ENCODE results near the gene DCC.

Gene DCC

DNA sequence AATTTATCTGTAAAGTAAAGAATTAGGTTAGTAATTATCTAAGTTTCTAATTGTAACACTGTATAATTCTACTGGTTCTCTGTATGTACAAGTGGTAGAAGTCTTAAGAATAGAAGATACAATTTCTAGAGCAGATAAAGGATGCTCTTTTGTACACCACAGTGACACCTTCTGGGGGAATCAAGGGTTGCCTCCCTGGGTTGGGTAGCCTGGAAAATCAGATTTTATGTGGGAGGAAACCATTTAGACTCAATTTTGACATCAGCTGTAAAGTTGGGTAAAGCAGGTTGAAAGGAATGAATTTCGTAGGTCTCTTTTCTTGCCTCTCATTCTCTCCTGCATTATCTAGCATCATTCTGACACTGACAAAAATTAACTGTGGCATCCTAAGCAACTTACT, 354.8 kb downstream of the DCC start:
- DNase-seq, result peak in 1 of 2 experiments; percentile 5
- no peak for TF ChIP-seq POLR2A (IDR thresholded peaks at IDR 0.05; ENCODE audit: low read length)
- TF ChIP-seq GATA1 (IDR thresholded peaks at IDR 0.05; ENCODE audit: low read depth, low read length), result no peak

DNA sequence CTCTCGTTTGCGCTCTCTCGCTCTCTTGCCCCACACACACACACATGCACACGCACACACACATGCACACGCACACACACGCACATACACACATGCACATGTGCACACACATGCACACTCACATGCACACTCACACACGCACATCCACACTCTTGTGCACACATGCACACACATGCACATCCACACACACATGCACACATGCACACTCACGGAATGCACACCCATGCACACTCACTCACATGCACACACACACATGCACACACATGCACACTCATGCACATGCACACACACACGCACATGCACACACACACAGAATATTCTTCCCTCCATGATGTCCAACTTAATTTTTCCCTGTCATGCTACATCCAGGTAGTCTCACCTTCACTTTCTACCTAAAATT, 360.1 kb downstream of the DCC start:
- TF ChIP-seq POLR2A (IDR thresholded peaks at IDR 0.05; ENCODE audit: low read length) (no peak), GATA1 (IDR thresholded peaks at IDR 0.05; ENCODE audit: low read depth, low read length) (no peak)
- no peak for DNase-seq

DNA sequence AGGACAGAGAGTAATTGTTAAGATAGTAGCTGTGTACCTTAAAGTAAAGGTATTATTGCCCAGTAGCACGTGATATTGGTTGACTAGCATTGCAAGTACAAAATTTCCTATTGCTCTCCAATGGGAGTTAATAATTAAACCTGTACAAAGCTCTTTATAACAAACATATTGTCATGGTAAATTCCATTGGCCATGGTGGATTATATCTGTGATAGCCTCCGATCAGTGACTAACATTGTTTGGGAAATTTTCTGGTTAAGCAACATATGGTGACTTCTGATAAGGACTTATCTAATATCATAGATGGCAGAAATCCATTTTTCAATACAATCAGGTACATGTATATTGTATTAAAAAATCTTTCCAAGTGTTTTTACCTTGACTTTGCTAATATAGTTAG, 360.8 kb downstream of the DCC start:
- TF ChIP-seq POLR2A (IDR thresholded peaks at IDR 0.05; ENCODE audit: low read length), result no peak
- TF ChIP-seq GATA1 (IDR thresholded peaks at IDR 0.05; ENCODE audit: low read depth, low read length), result no peak
- DNase-seq, result no peak

DNA sequence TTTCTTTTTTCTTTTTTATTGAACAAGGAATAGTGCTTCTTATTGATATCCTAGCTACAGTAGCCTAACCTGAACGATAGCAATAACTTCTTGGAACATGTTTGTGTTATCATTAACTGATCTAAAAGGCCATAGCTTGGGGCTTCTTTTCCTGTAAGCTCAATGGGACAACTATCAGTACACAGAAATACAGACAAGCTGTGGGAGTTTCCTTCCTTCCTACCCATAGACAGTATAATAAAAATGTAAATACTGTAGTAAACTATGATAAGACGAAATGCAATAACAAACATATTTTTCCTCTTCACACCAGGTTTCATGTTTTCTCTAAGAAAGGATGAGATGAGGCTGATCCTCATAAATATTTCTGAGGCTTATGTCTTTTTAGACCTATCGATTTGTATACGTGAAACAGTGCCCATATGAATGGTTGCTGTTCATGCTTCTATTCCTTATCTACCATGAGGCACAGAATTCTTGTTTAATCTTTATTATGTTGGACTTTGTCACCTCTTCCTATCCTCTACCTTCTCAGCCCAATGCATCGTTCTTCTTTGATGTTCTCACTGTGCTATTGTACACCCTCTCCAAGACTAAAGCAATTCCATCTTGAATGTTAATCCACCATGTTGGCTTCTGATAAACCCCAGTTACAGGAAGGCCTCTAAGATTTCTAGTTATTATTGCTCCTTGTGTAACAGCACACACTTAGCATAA, 361.4 kb downstream of the DCC start:
- no peak for DNase-seq
- TF ChIP-seq GATA1 (IDR thresholded peaks at IDR 0.05; ENCODE audit: low read depth, low read length) (no peak), POLR2A (IDR thresholded peaks at IDR 0.05; ENCODE audit: low read length) (no peak)

DNA sequence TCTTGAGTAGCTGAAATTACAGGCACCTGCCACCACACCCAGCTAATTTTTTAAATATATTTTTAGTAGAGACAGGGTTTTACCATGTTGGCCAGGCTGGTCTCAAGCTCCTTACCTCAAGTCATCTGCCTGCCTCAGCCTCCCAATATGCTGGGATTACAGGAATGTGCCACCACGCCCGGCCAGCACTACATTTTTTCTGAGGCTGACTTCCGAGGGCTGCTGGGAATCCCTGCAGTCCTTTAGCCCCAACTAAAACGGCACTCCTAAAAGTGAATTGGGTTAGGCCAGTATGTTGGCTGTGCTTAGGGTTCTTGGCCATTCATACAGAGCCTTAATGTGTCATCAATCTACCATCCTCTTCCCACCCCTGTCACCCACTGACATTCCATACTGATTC, 375.4 kb downstream of the DCC start:
- TF ChIP-seq POLR2A (IDR thresholded peaks at IDR 0.05; ENCODE audit: low read length) (no peak), GATA1 (IDR thresholded peaks at IDR 0.05; ENCODE audit: low read depth, low read length) (no peak)

DNA sequence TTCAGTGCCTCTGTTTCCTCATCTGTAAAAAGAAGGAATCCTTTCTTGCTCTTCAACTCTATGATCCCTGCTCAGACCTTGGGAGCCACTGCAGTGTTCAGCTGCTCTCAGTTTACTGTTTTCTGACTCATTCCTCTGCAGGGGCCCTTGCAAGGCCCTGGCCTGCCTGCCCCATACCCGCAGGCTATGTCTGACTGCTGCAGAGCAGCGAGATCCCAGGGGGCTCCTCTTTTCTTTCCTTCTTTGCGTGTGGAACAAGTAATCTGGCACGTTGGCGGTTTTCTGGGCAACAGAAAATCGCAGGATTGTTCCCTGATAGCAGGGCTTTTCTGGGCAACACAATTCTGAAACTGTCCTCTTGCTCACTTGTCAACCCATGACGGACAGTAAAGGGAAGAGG, 376.0 kb downstream of the DCC start:
- no peak for DNase-seq
- TF ChIP-seq GATA1 (IDR thresholded peaks at IDR 0.05; ENCODE audit: low read depth, low read length), result no peak
- no peak for TF ChIP-seq POLR2A (IDR thresholded peaks at IDR 0.05; ENCODE audit: low read length)

More for the DNA sequence above, 375.4 kb downstream of the DCC start:
- DNase-seq, result no peak

DNA sequence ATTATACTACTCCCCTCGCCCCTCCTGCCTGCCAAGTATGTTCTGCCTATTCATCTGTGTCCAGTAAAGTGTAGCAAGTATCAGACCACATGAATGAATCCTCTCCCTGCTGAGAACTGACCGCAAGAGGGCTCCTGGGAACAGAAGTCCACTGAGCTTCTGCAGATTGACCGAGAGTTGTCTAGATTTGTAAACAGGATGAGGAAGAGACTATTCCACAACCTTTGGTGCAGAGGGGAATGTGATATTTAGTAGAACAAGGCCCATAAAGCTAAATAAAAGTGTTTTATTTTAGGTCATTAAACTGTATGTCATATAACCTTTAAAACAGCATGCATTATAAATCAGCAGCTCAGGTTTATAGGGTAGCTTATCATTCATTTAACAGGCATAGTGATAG, 377.0 kb downstream of the DCC start:
- DNase-seq, result peak in 1 of 2 experiments; percentile 6
- TF ChIP-seq GATA1 (IDR thresholded peaks at IDR 0.05; ENCODE audit: low read depth, low read length) (no peak), POLR2A (IDR thresholded peaks at IDR 0.05; ENCODE audit: low read length) (no peak)

DNA sequence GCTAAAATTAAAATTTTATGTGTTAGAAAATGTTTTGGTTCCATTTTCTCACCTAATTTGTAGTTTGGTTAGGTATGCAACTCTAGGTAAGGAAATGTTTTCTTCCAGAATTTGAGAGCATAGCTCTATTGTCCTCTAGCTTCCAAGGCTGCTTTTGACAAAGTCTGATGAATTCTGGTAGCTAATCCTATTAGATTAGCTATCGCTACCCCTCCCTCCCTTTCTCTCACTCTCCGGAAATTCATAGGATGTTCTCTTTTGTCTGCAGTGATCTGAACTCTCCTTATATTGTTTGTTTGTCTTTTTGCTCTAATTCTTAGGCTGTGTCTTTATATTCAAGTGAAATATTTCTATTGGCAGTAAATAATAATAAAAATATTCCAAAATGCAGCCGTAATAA, 382.9 kb downstream of the DCC start:
- no peak for TF ChIP-seq POLR2A (IDR thresholded peaks at IDR 0.05; ENCODE audit: low read length)
- TF ChIP-seq GATA1 (IDR thresholded peaks at IDR 0.05; ENCODE audit: low read depth, low read length), result no peak
- DNase-seq, result no peak

DNA sequence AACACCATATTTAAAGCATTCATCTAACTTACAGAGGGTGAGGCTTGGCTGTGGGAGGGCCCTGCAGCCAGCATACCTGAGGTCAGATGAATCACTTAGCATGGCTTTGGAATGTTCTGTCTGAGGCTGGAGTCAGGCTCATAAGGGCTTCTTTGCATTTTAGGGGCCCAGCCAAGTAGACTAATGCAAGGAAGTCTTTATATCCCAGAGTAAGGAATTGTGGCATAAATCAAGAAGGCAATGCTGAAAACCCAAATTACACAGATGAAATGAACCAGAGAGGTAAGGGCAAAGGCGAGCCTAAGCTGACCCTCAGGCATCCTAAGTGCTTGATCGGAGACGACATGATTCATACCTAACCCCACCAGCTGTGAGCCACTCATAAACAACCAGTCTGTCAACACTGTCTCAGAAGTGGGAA, 383.6 kb downstream of the DCC start:
- TF ChIP-seq POLR2A (IDR thresholded peaks at IDR 0.05; ENCODE audit: low read length) (no peak), GATA1 (IDR thresholded peaks at IDR 0.05; ENCODE audit: low read depth, low read length) (no peak)

DNA sequence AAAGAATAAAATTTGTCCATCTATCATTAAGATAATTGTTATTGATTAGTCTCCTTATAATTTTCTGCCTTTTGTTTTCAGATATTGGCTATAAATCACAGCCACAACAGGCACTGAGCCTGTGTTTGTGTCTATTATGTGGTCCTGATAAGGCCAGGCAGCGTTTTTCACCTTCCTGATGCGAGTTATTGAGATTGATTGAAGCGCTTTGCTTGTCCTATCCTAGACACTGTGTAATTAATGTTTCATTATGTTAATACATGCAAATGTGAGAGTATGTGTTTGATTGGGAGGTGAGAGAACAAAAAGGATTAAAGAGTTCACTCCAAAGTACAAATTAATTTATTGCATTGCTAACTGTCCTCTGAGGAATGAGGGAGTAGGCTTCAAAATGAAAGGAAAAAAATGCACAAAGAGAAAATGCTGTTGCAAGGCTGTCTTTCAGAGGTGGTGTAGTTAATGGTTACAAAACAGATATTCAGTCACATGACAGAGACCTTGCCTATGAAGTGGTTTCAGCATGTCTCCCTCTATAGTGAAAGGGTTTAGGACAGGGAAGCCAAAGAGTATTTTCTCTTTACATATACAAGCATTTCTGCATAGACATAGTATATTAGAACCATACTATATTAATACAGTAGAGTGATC, 391.1 kb downstream of the DCC start:
- DNase-seq, result no peak
- TF ChIP-seq GATA1 (IDR thresholded peaks at IDR 0.05; ENCODE audit: low read depth, low read length) (no peak), POLR2A (IDR thresholded peaks at IDR 0.05; ENCODE audit: low read length) (no peak)

More for the DNA sequence above, 383.6 kb downstream of the DCC start:
- DNase-seq, result no peak

DNA sequence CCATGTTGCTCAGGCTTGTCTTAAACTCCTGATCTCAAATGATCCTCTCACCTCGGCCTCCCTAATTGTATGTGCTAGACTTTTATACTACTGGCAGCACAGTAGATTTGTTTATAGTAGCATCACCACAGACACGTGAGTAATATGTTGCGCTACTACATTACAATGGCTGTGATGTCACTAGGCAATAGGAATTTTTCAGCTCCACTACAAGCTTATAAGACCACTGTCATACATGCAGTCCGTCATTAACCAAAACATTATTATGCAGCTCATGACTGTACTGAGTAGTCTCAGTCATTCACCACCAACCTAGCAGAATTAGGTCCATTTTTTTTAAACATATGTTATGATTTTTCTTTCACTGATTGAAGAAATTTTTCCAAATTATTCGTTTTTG, 398.9 kb downstream of the DCC start:
- DNase-seq, result no peak
- TF ChIP-seq GATA1 (IDR thresholded peaks at IDR 0.05; ENCODE audit: low read depth, low read length) (no peak), POLR2A (IDR thresholded peaks at IDR 0.05; ENCODE audit: low read length) (no peak)

DNA sequence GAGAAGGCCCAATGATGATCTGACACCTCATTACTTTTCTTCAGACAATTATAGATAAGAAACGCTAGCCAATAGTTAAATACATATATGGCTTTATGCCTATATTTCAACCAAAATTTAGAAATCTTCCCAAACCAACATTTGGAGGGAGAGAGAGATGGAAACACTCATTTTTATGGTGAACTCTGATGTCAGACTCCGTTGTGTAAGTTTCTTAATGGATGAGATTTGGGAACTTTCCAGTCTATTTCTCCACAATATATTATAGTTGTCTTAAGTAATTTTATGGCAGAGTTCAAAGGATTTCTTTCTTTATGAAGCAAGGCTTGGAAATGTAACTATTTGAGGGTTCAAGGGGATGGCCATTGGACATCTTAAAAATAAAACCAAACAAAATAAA, 407.0 kb downstream of the DCC start:
- TF ChIP-seq GATA1 (IDR thresholded peaks at IDR 0.05; ENCODE audit: low read depth, low read length), result no peak
- TF ChIP-seq POLR2A (IDR thresholded peaks at IDR 0.05; ENCODE audit: low read length), result no peak
- no peak for DNase-seq

DNA sequence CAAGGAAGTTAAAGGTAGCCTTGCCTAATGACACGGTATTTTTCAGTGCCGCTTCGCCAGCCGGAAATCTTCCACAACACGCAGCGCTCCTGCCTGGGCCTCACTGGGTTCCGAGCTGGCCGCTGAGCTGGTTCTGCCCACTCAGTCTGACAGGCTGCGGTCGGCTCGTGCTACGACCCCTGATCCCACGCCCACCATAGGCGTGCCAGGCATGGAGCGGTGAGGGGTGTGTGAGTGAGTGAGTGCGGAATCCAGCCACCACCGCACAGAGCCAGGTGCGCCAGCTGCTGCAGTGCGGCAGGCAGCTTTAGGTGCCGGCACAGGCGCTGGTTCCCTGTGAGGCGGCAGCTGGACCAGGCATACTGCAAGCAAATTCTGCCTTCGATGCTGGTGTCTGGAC, 407.9 kb downstream of the DCC start:
- TF ChIP-seq GATA1 (IDR thresholded peaks at IDR 0.05; ENCODE audit: low read depth, low read length), result no peak
- no peak for TF ChIP-seq POLR2A (IDR thresholded peaks at IDR 0.05; ENCODE audit: low read length)
- DNase-seq, result no peak

DNA sequence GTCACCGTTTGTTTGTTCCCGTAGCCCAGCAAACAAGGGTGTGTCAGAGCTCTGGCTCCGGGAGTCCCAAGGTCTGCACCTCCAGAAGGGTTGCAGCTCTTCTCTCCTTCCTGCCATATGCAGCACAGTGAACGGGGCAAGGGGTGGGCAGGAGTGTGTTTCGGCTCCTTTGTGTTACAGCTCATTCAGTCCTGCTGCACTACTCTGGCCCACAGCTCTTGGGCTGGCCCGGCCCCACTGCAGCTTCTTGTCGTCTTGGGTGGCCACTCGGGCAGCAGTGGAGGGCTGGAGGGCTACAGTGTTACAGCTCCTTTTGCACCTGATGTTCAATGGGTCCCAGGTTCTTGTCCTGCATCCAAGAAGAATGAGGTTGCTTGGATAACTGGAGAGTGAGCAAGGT, 408.3 kb downstream of the DCC start:
- TF ChIP-seq POLR2A (IDR thresholded peaks at IDR 0.05; ENCODE audit: low read length), result no peak
- TF ChIP-seq GATA1 (IDR thresholded peaks at IDR 0.05; ENCODE audit: low read depth, low read length), result no peak
- DNase-seq, result no peak

DNA sequence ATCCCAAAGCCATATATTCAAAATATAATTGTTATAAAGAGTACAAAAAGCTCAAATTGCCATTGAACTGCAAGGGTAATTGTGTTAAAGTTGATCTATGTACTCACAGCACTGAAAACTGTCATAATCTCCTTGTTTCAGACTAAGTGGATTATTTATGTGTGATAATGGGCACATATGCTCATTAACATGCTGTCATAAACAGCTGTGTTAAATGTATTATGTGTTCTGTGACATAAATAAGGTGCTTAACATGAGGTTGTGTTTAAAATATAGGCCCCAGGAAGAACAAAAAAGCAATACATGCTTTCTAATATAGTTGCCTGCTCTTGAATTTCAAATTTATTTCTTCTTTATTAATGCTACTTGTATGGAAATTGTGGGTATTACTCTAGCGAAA, 409.5 kb downstream of the DCC start:
- no peak for TF ChIP-seq POLR2A (IDR thresholded peaks at IDR 0.05; ENCODE audit: low read length)
- no peak for TF ChIP-seq GATA1 (IDR thresholded peaks at IDR 0.05; ENCODE audit: low read depth, low read length)

More for the DNA sequence above, 409.5 kb downstream of the DCC start:
- DNase-seq, result no peak
